PFSK-1 (cell line): Measurements from ENCODE around the gene ERBB3.

Experiments used
- POLR2AphosphoS5 ChIP-seq: IDR thresholded peaks from 2 replicates; pipeline ENCODE4 v1.6.1; 2012; ENCODE audit warnings: low read depth, mild to moderate bottlenecking, control low read depth, low read length, moderate library complexity
- REST ChIP-seq, 2 experiments: IDR thresholded peaks; 2 replicates each; pipeline versions ENCODE4 v1.6.1 to v1.8.0; 2011 to 2012; ENCODE audit warnings: low read depth in 2 of 2, low read length in 2 of 2, control low read depth in 1 of 2, inconsistent platforms in 1 of 2, mild to moderate bottlenecking in 1 of 2, moderate library complexity in 1 of 2; ENCODE audit not compliant: insufficient read depth in 1 of 2
- SIN3A ChIP-seq: IDR thresholded peaks from 2 replicates; pipeline ENCODE4 v1.6.1; 2012; ENCODE audit warnings: mild to moderate bottlenecking, low read length, moderate library complexity, borderline replicate concordance; ENCODE audit not compliant: insufficient read depth
- TAF1 ChIP-seq: IDR thresholded peaks from 2 replicates; pipeline ENCODE4 v1.6.1; 2012; ENCODE audit warnings: low read length, control low read depth, borderline replicate concordance; ENCODE audit not compliant: insufficient read depth

- TF ChIP-seq POLR2AphosphoS5: no peak
- TF ChIP-seq SIN3A: no peak
- TF ChIP-seq REST (IDR thresholded peaks at IDR 0.05; ENCODE audit: insufficient read depth in 1 of 2, low read depth in 2 of 2, low read length in 2 of 2): no peak
- TF ChIP-seq TAF1: no peak
Observed at GRCh38 chr12:56137853-56138571, 58.0 kb downstream of the ERBB3 start.
